KOPT-K1 (cell line): ENCODE results near the gene TRIM68.

Experiments used
- H3K27ac ChIP-seq: fragments of 200-600 bp; sonication (generic); 2 replicates; pipeline ENCODE4 v1.5.1; 2016; ENCODE audit warnings: antibody characterized with exemption, mild to moderate bottlenecking, low read depth, low read length; ENCODE audit not compliant: poor library complexity, severe bottlenecking
- H3K36me3 ChIP-seq: fragments of 200-600 bp; sonication (generic); 2 replicates; pipeline ENCODE4 v1.5.1; 2017; ENCODE audit warnings: antibody characterized with exemption, mild to moderate bottlenecking, low read length, moderate library complexity; ENCODE audit not compliant: insufficient read depth
- H3K9me3 ChIP-seq: fragments of 200-600 bp; sonication (generic); 2 replicates; pipeline ENCODE4 v1.5.1; 2017; ENCODE audit warnings: antibody characterized with exemption, low read length, mild to moderate bottlenecking; ENCODE audit not compliant: insufficient read depth, poor library complexity, severe bottlenecking

TRIM68 gene

GRCh38 chr11:4569075-4569474 is 39.0 kb downstream of the TRIM68 start:
- H3K36me3 ChIP-seq, result no peaks in the 10 kb centered on the region
- H3K27ac ChIP-seq, result no peak overlapping the region
- peaks cover under 1% of the 10 kb centered on the region for H3K9me3 ChIP-seq

- Histone ChIP-seq H3K36me3 (no peaks in the 10 kb centered on the region), H3K9me3 (peaks cover 4% of the 10 kb centered on the region), H3K27ac (no peak overlapping the region)
These were observed 42.7 kb downstream of the TRIM68 start for GRCh38 chr11:4565371-4565770.

GRCh38 chr11:4560467-4560866 is 47.6 kb downstream of the TRIM68 start:
- H3K36me3 ChIP-seq, result no peaks in the 10 kb centered on the region
- H3K9me3 ChIP-seq, result peaks cover 4% of the 10 kb centered on the region
- H3K27ac ChIP-seq, result no peak overlapping the region

- H3K36me3 ChIP-seq, result no peaks in the 10 kb centered on the region
- peaks cover 4% of the 10 kb centered on the region for H3K9me3 ChIP-seq
- H3K27ac ChIP-seq, result no peak overlapping the region
These were observed 48.2 kb downstream of the TRIM68 start for GRCh38 chr11:4559527-4560440.

- no peaks in the 10 kb centered on the region for H3K9me3 ChIP-seq
- no peaks in the 10 kb centered on the region for H3K36me3 ChIP-seq
- H3K27ac ChIP-seq, result no peak overlapping the region
These were observed 56.6 kb downstream of the TRIM68 start for GRCh38 chr11:4551346-4551979.
